Measurements from ENCODE around the gene CRHR1.

DNA sequence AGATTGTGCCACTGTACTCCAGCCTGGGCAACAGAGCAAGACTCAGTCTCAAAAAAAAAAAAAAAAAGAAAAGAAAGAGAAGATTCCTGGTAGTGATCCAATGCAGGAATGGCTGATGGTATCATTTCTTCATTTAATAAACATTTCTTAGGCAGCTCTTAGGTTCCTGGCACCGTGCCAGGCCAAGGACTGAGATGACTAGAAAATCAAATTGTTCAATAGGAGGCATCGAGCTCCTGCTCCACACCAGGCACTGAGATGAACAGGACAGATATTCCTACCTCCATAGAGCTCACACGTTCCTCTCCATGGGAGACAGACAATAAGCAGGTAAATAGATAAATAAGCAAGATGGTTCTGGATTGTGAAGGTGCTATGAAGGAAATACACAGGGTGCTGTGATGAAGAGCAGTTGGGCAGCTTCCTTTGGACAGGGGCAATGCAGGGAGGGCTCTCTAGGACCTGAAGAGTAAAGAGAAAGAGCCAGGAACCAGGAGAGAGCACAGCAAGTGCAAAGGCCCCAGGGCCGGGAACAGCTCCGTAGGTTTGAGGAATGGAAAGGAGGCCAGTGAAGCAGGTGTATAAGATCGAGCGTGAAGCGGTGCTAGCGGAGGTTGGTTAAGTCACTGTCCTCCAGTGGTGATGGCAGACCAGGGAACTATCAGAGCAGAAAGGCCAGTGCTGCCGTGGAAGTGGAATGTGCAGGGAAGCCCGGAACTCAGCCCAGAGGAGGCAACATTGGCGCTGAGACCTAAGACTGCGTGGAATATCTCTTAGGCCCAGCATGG lies 26.5 kb upstream of the CRHR1 start:
- TF ChIP-seq, protein P1, sequence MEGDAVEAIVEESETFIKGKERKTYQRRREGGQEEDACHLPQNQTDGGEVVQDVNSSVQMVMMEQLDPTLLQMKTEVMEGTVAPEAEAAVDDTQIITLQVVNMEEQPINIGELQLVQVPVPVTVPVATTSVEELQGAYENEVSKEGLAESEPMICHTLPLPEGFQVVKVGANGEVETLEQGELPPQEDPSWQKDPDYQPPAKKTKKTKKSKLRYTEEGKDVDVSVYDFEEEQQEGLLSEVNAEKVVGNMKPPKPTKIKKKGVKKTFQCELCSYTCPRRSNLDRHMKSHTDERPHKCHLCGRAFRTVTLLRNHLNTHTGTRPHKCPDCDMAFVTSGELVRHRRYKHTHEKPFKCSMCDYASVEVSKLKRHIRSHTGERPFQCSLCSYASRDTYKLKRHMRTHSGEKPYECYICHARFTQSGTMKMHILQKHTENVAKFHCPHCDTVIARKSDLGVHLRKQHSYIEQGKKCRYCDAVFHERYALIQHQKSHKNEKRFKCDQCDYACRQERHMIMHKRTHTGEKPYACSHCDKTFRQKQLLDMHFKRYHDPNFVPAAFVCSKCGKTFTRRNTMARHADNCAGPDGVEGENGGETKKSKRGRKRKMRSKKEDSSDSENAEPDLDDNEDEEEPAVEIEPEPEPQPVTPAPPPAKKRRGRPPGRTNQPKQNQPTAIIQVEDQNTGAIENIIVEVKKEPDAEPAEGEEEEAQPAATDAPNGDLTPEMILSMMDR (IDR thresholded peaks at IDR 0.05): no peak
- no peak for TF ChIP-seq POLR2A (IDR thresholded peaks at IDR 0.05)
